ENCODE data around the gene SCN1A.

- TF ChIP-seq POLR2A (IDR thresholded peaks at IDR 0.05) (no peak), CTCF (IDR thresholded peaks at IDR 0.05) (no peak)
Measured at GRCh38 chr2:166104773-166105172, 23.0 kb downstream of the SCN1A start.
